WERI-Rb-1 (cell line): ENCODE results near the gene ING5.

ENCODE experiments used
- DNase-seq: peaks from one replicate; pipeline ENCODE4 v3.0.0-alpha.2; 2020
- H3K27ac ChIP-seq: fragments of 250-450 bp; sonication (Bioruptor Pico); 2 replicates; pipeline ENCODE4 v1.5.1; 2020; ENCODE audit warnings: mild to moderate bottlenecking, moderate library complexity
- H3K27me3 ChIP-seq: fragments of 250-450 bp; sonication (Bioruptor Pico); 2 replicates; pipeline ENCODE4 v1.5.1; 2021; ENCODE audit warnings: mild to moderate bottlenecking, low read depth, moderate library complexity; ENCODE audit not compliant: insufficient read depth, severe bottlenecking
- H3K36me3 ChIP-seq: fragments of 250-450 bp; sonication (Bioruptor Pico); 2 replicates; pipeline ENCODE4 v1.5.1; 2020; ENCODE audit warnings: mild to moderate bottlenecking, moderate library complexity
- H3K4me3 ChIP-seq: 2 replicates; pipeline ENCODE4 v1.5.1; 2011; ENCODE audit warnings: low read depth, mild to moderate bottlenecking, control low read depth, low read length
- H3K9me3 ChIP-seq: fragments of 250-450 bp; sonication (Bioruptor Pico); 2 replicates; pipeline ENCODE4 v1.5.1; 2021; ENCODE audit warnings: mild to moderate bottlenecking, moderate library complexity; ENCODE audit not compliant: severe bottlenecking
- TF ChIP-seq, protein P1 (sequence below): IDR thresholded peaks from 2 replicates; pipeline ENCODE4 v1.5.1; 2011; ENCODE audit warnings: low read depth, mild to moderate bottlenecking, control low read depth, inconsistent platforms, low read length

ING5 gene

DNA sequence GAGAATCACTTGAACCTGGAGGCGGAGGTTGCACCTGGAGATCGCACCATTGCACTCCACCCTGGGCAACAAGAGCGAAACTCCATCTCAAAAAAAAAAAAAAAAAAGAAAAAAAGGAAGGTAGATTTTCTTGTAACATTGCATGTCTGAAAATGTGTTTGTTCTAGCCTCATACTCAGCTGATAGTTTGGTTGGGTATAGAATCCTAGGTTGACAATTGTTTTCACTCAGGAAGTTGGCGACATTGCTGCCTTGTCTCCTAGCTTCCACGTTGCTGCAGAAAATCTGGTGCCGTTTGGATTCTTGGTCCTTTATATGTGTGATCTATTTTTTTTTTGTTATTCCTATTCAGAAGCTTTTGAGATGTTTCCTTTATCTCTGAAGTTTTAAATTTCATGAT lies 4.7 kb downstream of the ING5 start:
- no peak for DNase-seq
- peaks cover 68% of the 10 kb centered on the region for H3K36me3 ChIP-seq
- H3K27ac ChIP-seq, result no peak overlapping the region
- TF ChIP-seq, protein P1, sequence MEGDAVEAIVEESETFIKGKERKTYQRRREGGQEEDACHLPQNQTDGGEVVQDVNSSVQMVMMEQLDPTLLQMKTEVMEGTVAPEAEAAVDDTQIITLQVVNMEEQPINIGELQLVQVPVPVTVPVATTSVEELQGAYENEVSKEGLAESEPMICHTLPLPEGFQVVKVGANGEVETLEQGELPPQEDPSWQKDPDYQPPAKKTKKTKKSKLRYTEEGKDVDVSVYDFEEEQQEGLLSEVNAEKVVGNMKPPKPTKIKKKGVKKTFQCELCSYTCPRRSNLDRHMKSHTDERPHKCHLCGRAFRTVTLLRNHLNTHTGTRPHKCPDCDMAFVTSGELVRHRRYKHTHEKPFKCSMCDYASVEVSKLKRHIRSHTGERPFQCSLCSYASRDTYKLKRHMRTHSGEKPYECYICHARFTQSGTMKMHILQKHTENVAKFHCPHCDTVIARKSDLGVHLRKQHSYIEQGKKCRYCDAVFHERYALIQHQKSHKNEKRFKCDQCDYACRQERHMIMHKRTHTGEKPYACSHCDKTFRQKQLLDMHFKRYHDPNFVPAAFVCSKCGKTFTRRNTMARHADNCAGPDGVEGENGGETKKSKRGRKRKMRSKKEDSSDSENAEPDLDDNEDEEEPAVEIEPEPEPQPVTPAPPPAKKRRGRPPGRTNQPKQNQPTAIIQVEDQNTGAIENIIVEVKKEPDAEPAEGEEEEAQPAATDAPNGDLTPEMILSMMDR, result no peak
- H3K4me3 ChIP-seq, result no peak overlapping the region
- H3K27me3 ChIP-seq, result no peaks in the 10 kb centered on the region
- peaks cover 2% of the 10 kb centered on the region for H3K9me3 ChIP-seq

DNA sequence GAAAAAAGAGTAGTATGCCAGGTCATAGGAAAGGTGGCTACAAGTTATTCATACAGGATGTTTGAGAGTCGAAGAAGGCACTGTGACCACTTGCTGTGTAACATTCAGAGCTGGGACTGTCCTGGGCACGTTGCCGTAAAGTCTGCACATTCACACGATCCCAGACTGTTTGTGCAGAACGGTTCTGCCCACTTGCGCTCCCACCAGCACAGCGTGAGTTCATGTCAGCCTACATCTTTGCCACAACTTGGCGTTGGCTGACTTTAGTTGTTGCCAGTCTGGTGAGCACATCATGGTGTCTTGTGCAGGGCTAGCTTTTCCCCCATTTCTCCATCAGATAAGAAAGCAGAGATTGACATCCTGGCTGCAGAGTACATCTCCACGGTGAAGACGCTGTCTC lies 7.0 kb downstream of the ING5 start:
- TF ChIP-seq, protein P1, result no peak
- Histone ChIP-seq H3K4me3 (no peak overlapping the region), H3K36me3 (peaks cover 88% of the 10 kb centered on the region), H3K27me3 (no peaks in the 10 kb centered on the region), H3K27ac (no peak overlapping the region), H3K9me3 (peaks cover 2% of the 10 kb centered on the region)
- DNase-seq, result no peak

DNA sequence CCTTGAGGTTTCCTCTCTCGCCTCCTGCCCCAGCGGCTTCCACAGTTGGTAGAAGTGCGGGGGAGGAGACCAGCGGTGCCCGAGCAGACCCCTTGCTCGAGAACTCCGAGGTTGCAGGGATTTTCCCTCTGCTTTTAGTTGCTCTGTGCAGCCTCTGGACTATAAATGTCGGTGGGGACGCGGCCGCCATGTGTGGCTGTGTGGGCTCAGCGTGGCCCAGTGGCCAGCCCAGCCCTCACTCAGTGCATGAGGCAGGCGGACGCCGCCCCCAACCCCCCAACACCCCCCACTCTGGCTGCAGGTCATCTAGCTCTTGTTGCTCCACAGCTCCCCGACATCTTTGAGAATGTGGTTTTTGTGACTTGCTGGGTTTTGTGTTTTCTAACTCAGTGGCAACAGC lies 17.3 kb downstream of the ING5 start:
- Histone ChIP-seq H3K27me3 (no peaks in the 10 kb centered on the region), H3K36me3 (peaks cover 76% of the 10 kb centered on the region), H3K4me3 (no peak overlapping the region), H3K9me3 (peaks cover 4% of the 10 kb centered on the region), H3K27ac (no peak overlapping the region)
- no peak for DNase-seq
- TF ChIP-seq, protein P1, result no peak

DNA sequence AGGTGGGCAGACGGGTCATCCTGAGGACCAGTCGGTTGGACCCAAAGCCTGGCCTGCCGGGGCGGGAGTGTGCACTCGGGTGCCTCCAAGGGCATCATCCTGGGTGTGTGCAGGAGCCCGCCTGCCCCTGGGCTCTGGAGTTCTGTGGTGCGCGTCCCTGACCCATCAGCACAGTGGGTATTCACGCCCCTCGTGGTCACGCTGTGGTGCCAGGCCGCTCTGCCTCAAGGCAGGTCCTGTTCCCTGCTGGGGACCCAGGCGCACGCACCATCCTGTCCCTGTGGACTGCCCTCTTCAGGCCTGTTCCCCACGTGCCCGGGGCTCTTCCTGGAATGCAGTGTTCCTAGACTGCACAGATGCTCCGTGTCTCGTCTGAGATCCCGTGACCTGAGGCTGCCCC lies 18.3 kb downstream of the ING5 start:
- Histone ChIP-seq H3K9me3 (peaks cover 4% of the 10 kb centered on the region), H3K36me3 (peaks cover 73% of the 10 kb centered on the region), H3K4me3 (no peak overlapping the region), H3K27ac (no peak overlapping the region), H3K27me3 (no peaks in the 10 kb centered on the region)
- no peak for DNase-seq
- TF ChIP-seq, protein P1, result no peak

DNA sequence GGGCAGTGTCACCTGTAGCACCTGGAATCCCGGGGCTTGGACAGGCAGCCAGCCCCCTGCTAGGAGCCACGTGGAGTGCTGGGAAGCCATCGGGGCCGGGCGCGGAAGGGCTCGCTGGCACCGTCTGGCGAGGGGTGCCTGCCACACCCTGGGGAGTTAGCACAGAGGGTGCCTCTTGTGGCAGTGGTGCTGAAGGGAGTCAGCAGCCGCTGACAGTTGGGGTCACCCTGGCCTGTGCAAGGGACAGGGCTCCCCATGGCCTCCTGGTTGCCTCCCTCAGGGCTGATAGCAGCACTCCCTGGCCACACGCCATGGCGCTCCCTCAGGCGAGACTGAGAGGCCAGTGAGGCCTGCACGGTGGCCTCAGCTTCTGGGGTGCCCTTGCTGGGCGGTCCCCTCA lies 18.7 kb downstream of the ING5 start:
- DNase-seq, result no peak
- Histone ChIP-seq H3K9me3 (peaks cover 4% of the 10 kb centered on the region), H3K27me3 (no peaks in the 10 kb centered on the region), H3K27ac (no peak overlapping the region), H3K4me3 (no peak overlapping the region), H3K36me3 (peaks cover 72% of the 10 kb centered on the region)
- TF ChIP-seq, protein P1, result no peak

DNA sequence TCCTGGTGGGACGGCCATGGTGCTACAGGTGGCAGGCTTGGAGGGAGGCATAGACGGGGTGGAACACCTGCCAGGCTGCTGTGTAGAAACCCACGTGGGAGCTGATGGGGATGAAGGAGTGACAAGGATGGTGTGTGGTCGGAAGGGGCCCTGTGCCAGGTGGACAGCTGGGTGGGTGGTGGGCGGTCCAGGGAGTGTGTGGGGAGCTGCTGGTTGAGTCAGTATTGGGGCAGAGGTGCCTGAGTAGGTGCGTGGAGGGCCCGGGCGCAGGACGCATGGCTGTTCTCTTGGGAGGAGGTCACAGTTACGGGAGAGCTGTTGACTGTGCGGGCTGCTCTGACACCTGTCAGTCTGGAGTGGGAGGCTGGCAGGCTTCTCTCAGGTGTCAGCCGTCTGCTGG lies 20.0 kb downstream of the ING5 start:
- H3K36me3 ChIP-seq, result peaks cover 71% of the 10 kb centered on the region
- H3K9me3 ChIP-seq, result peaks cover 4% of the 10 kb centered on the region
- TF ChIP-seq, protein P1, result no peak
- H3K27ac ChIP-seq, result no peak overlapping the region
- H3K27me3 ChIP-seq, result no peaks in the 10 kb centered on the region
- H3K4me3 ChIP-seq, result no peak overlapping the region
- no peak for DNase-seq
